Vagina (tissue), 2 donors: Measurements from ENCODE around the gene VEZF1. TPM values are rescaled to one million over a fixed set of nuclear protein-coding genes. Genes with fewer than 3 reads are reported as not detected.

Source experiments
- DNase-seq, 2 donors: peaks; one replicate each; pipeline ENCODE4 v3.0.0-alpha.2; 2017; ENCODE audit errors: extremely low spot score in 2 of 2
- H3K27ac ChIP-seq: fragments of 200-600 bp; sonication (generic); one replicate; pipeline ENCODE4 v1.5.1; 2019
- H3K27me3 ChIP-seq: fragments of 200-600 bp; sonication (generic); one replicate; pipeline ENCODE4 v1.5.1; 2019
- H3K36me3 ChIP-seq, 2 donors: fragments of 200-600 bp; sonication (generic); one replicate each; pipeline ENCODE4 v1.5.1; 2017 to 2019
- H3K4me1 ChIP-seq: fragments of 200-600 bp; sonication (generic); one replicate; pipeline ENCODE4 v1.5.1; 2019
- H3K4me3 ChIP-seq, 2 donors: fragments of 200-600 bp; sonication (generic); 1 replicate in 1 of 2; 2 replicates in 1 of 2; pipeline ENCODE4 v1.5.1; 2016 to 2019
- H3K9me3 ChIP-seq: fragments of 200-600 bp; sonication (generic); one replicate; pipeline ENCODE4 v1.5.1; 2019
- CTCF ChIP-seq, 3 experiments: fragments of 450-650 bp in 2 of 3; fragments of 200-600 bp in 1 of 3; sonication (generic) in 1 of 3; IDR thresholded peaks; one replicate each; pipeline ENCODE4 v1.5.1; 2017 to 2019; ENCODE audit warnings: antibody characterized with exemption in 3 of 3, mild to moderate bottlenecking in 2 of 3, moderate library complexity in 2 of 3
- POLR2A ChIP-seq, 2 donors: fragments of 450-650 bp; IDR thresholded peaks; one replicate each; pipeline ENCODE4 v1.6.1; 2017; ENCODE audit warnings: antibody characterized with exemption in 2 of 2, mild to moderate bottlenecking in 2 of 2, moderate library complexity in 2 of 2
- POLR2AphosphoS5 ChIP-seq, 2 donors: sonication (generic); formaldehyde crosslinking; IDR thresholded peaks; one replicate each; pipeline ENCODE4 v1.9.0; 2017; ENCODE audit warnings: antibody characterized with exemption in 2 of 2, mild to moderate bottlenecking in 2 of 2, low read depth in 1 of 2; ENCODE audit not compliant: insufficient read depth in 1 of 2
- intact Hi-C: fragments of 100-400 bp; cut with DNase I; formaldehyde crosslinking; loops from one replicate; pipeline ENCODE4 v1.15.1; 2023
- total RNA-seq: library from RNA; depleted of rRNA; stranded (reverse); fragments of >200 nt; gene quantifications from one replicate; pipeline ENCODE4 v1.2.3, GENCODE V29; 2016

The VEZF1 gene
- total RNA-seq, 1 donor from 2014 or later: 86.2 TPM

GRCh38 chr17:57944908-57945307, 43.1 kb downstream of the VEZF1 start:
- TF ChIP-seq CTCF (IDR thresholded peaks at IDR 0.05): no peak
- no peak for TF ChIP-seq POLR2AphosphoS5 (IDR thresholded peaks at IDR 0.05; ENCODE audit: insufficient read depth in 1 of 2, low read depth in 1 of 2)
- TF ChIP-seq POLR2A (IDR thresholded peaks at IDR 0.05): no peak
- H3K27me3 ChIP-seq: no peaks in the 10 kb centered on the region
- DNase-seq: no peak
- H3K27ac ChIP-seq: peak overlapping the region; percentile 99
- no peaks in the 10 kb centered on the region for H3K9me3 ChIP-seq
- H3K36me3 ChIP-seq: no peaks in the 10 kb centered on the region
- H3K4me1 ChIP-seq: peaks cover 100% of the 10 kb centered on the region
- intact Hi-C loops: no loop called here
- H3K4me3 ChIP-seq: no peak overlapping the region

GRCh38 chr17:57943645-57944044, 44.4 kb downstream of the VEZF1 start:
- TF ChIP-seq POLR2AphosphoS5 (IDR thresholded peaks at IDR 0.05; ENCODE audit: insufficient read depth in 1 of 2, low read depth in 1 of 2) (no peak), CTCF (IDR thresholded peaks at IDR 0.05) (no peak), POLR2A (IDR thresholded peaks at IDR 0.05) (no peak)
- intact Hi-C loops: no loop called here
- H3K27ac ChIP-seq: peak overlapping the region; percentile 85
- H3K4me1 ChIP-seq: peaks cover 99% of the 10 kb centered on the region
- no peak overlapping the region for H3K4me3 ChIP-seq
- no peaks in the 10 kb centered on the region for H3K36me3 ChIP-seq
- no peaks in the 10 kb centered on the region for H3K27me3 ChIP-seq
- DNase-seq: no peak
- H3K9me3 ChIP-seq: no peaks in the 10 kb centered on the region

GRCh38 chr17:57943140-57943539, 44.9 kb downstream of the VEZF1 start:
- Histone ChIP-seq H3K36me3 (no peaks in the 10 kb centered on the region), H3K4me1 (peaks cover 99% of the 10 kb centered on the region), H3K9me3 (no peaks in the 10 kb centered on the region), H3K27ac (peak overlapping the region; percentile 85), H3K27me3 (no peaks in the 10 kb centered on the region), H3K4me3 (peak overlapping the region in 1 of 2 donors; percentile 17)
- intact Hi-C loops: no loop called here
- TF ChIP-seq POLR2AphosphoS5 (IDR thresholded peaks at IDR 0.05; ENCODE audit: insufficient read depth in 1 of 2, low read depth in 1 of 2): peak in 1 of 2 donors; percentile 37
- no peak for TF ChIP-seq POLR2A (IDR thresholded peaks at IDR 0.05)
- no peak for DNase-seq

- H3K27ac ChIP-seq: peak overlapping the region; percentile 60
- H3K9me3 ChIP-seq: no peaks in the 10 kb centered on the region
- intact Hi-C loops: no loop called here
- H3K36me3 ChIP-seq: no peaks in the 10 kb centered on the region
- peaks cover 99% of the 10 kb centered on the region for H3K4me1 ChIP-seq
- H3K4me3 ChIP-seq: no peak overlapping the region
- TF ChIP-seq POLR2A (IDR thresholded peaks at IDR 0.05) (no peak), POLR2AphosphoS5 (IDR thresholded peaks at IDR 0.05; ENCODE audit: insufficient read depth in 1 of 2, low read depth in 1 of 2) (no peak), CTCF (IDR thresholded peaks at IDR 0.05) (no peak)
- no peak for DNase-seq
- H3K27me3 ChIP-seq: no peaks in the 10 kb centered on the region
Measured at GRCh38 chr17:57941384-57942370, 46.4 kb downstream of the VEZF1 start.

GRCh38 chr17:57940653-57941329, 47.3 kb downstream of the VEZF1 start:
- intact Hi-C loops: no loop called here
- Histone ChIP-seq H3K27ac (peak overlapping the region; percentile 60), H3K9me3 (no peaks in the 10 kb centered on the region), H3K4me3 (no peak overlapping the region), H3K4me1 (peaks cover 99% of the 10 kb centered on the region), H3K27me3 (no peaks in the 10 kb centered on the region), H3K36me3 (no peaks in the 10 kb centered on the region)
- no peak for DNase-seq
- TF ChIP-seq CTCF (IDR thresholded peaks at IDR 0.05): no peak
- no peak for TF ChIP-seq POLR2AphosphoS5 (IDR thresholded peaks at IDR 0.05; ENCODE audit: insufficient read depth in 1 of 2, low read depth in 1 of 2)
- TF ChIP-seq POLR2A (IDR thresholded peaks at IDR 0.05): no peak
